Measurements from ENCODE around the gene MYO15A. TPM values are rescaled to one million over a fixed set of nuclear protein-coding genes. Genes with fewer than 3 reads are reported as not detected.

The MYO15A gene
- total and polyA plus RNA-seq, 2 donors (not counting 1 experiment from before 2014, with no cell fraction given), result 2.5 to 3.1 TPM

GRCh38 chr17:18166894-18167293 lies 58.3 kb downstream of the MYO15A start:
- ChIA-PET POLR2A (no interaction called here), CTCF (no interaction called here)
- H3K4me3 Mint-ChIP-seq, result no peak overlapping the region
- no peak overlapping the region for H3K4me2 ChIP-seq (replicated peaks; ENCODE audit: low read depth, low read length, poor library complexity, severe bottlenecking)
- H3K4me3 ChIP-seq (ENCODE audit: control extremely low read depth in 1 of 5, extremely low read depth in 1 of 5, insufficient read depth in 1 of 5, low read depth in 2 of 5, low read length in 4 of 5), result no peak overlapping the region
- H3K9ac ChIP-seq (ENCODE audit: low read length), result no peak overlapping the region
- no peaks in the 10 kb centered on the region for H3K27me3 Mint-ChIP-seq
- no peaks in the 10 kb centered on the region for H3K36me3 ChIP-seq (replicated peaks in 1 of 2; ENCODE audit: control extremely low read depth in 1 of 2, control insufficient read depth in 1 of 2, extremely low read depth in 1 of 2, insufficient read depth in 2 of 2, low read length in 1 of 2)
- intact Hi-C loops (cut with micrococcal nuclease), result no loop called here
- no peaks in the 10 kb centered on the region for H4K20me1 ChIP-seq (ENCODE audit: control insufficient read depth, insufficient read depth, low read length, poor library complexity, severe bottlenecking)
- H2AFZ ChIP-seq (ENCODE audit: insufficient read depth, low read depth, low read length, poor library complexity, severe bottlenecking), result no peak overlapping the region
- no peaks in the 10 kb centered on the region for H3K4me1 Mint-ChIP-seq
- peaks cover 0 to 8% (median 0%) of the 10 kb centered on the region in 3 donors for H3K9me3 ChIP-seq (ENCODE audit: control extremely low read depth in 1 of 3, control insufficient read depth in 2 of 3, insufficient read depth in 1 of 3, low read length in 2 of 3)
- WGBS (ENCODE audit: insufficient coverage), result 86% methylated on average over 5 of the region's 5 CpGs
- H3K27ac ChIP-seq (ENCODE audit: low read length in 2 of 2), result no peak overlapping the region
- no peak for TF ChIP-seq EZH2 (IDR thresholded peaks at IDR 0.05; ENCODE audit: borderline replicate concordance, insufficient read depth, low read depth, low read length, poor library complexity, severe bottlenecking)
- TF ChIP-seq, protein P1, sequence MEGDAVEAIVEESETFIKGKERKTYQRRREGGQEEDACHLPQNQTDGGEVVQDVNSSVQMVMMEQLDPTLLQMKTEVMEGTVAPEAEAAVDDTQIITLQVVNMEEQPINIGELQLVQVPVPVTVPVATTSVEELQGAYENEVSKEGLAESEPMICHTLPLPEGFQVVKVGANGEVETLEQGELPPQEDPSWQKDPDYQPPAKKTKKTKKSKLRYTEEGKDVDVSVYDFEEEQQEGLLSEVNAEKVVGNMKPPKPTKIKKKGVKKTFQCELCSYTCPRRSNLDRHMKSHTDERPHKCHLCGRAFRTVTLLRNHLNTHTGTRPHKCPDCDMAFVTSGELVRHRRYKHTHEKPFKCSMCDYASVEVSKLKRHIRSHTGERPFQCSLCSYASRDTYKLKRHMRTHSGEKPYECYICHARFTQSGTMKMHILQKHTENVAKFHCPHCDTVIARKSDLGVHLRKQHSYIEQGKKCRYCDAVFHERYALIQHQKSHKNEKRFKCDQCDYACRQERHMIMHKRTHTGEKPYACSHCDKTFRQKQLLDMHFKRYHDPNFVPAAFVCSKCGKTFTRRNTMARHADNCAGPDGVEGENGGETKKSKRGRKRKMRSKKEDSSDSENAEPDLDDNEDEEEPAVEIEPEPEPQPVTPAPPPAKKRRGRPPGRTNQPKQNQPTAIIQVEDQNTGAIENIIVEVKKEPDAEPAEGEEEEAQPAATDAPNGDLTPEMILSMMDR (IDR thresholded peaks at IDR 0.05), result no peak
- H3K79me2 ChIP-seq (ENCODE audit: control insufficient read depth, insufficient read depth, low read length), result no peaks in the 10 kb centered on the region
- H3K9me3 Mint-ChIP-seq (ENCODE audit: insufficient read depth), result no peaks in the 10 kb centered on the region
- H3K27ac Mint-ChIP-seq, result no peak overlapping the region
- ATAC-seq (ENCODE audit: low read depth) (no peak), DNase-seq (no peak)
- no peaks in the 10 kb centered on the region for H3K4me1 ChIP-seq (ENCODE audit: control insufficient read depth in 2 of 2, insufficient read depth in 2 of 2, low read length in 2 of 2)
- no peaks in the 10 kb centered on the region for H3K27me3 ChIP-seq (replicated peaks in 1 of 4; ENCODE audit: control extremely low read depth in 1 of 4, control insufficient read depth in 3 of 4, insufficient read depth in 4 of 4, low read length in 3 of 4)

- Mint-ChIP-seq H3K9me3 (ENCODE audit: insufficient read depth) (no peaks in the 10 kb centered on the region), H3K4me1 (no peaks in the 10 kb centered on the region), H3K27ac (no peak overlapping the region), H3K4me3 (no peak overlapping the region), H3K27me3 (no peaks in the 10 kb centered on the region)
- intact Hi-C loops (cut with micrococcal nuclease), result no loop called here
- no peak for ATAC-seq (ENCODE audit: low read depth)
- TF ChIP-seq EZH2 (IDR thresholded peaks at IDR 0.05; ENCODE audit: borderline replicate concordance, insufficient read depth, low read depth, low read length, poor library complexity, severe bottlenecking), result no peak
- TF ChIP-seq, protein P1 (IDR thresholded peaks at IDR 0.05), result no peak
- ChIA-PET POLR2A (no interaction called here), CTCF (interaction anchor here (0.8 kb wide), 1 partner anchor 23 kb away, joined by 3 read pairs; no protein-coding TSS in a partner anchor)
- Histone ChIP-seq H3K79me2 (ENCODE audit: control insufficient read depth, insufficient read depth, low read length) (no peaks in the 10 kb centered on the region), H3K4me1 (ENCODE audit: control insufficient read depth in 2 of 2, insufficient read depth in 2 of 2, low read length in 2 of 2) (no peaks in the 10 kb centered on the region), H3K4me2 (replicated peaks; ENCODE audit: low read depth, low read length, poor library complexity, severe bottlenecking) (no peak overlapping the region), H3K9ac (ENCODE audit: low read length) (no peak overlapping the region), H3K9me3 (ENCODE audit: control extremely low read depth in 1 of 3, control insufficient read depth in 2 of 3, insufficient read depth in 1 of 3, low read length in 2 of 3) (peaks cover 0 to 8% (median 0%) of the 10 kb centered on the region in 3 donors), H3K27ac (ENCODE audit: low read length in 2 of 2) (no peak overlapping the region), H3K27me3 (replicated peaks in 1 of 4; ENCODE audit: control extremely low read depth in 1 of 4, control insufficient read depth in 3 of 4, insufficient read depth in 4 of 4, low read length in 3 of 4) (no peaks in the 10 kb centered on the region), H2AFZ (ENCODE audit: insufficient read depth, low read depth, low read length, poor library complexity, severe bottlenecking) (no peak overlapping the region), H3K4me3 (ENCODE audit: control extremely low read depth in 1 of 5, extremely low read depth in 1 of 5, insufficient read depth in 1 of 5, low read depth in 2 of 5, low read length in 4 of 5) (no peak overlapping the region), H3K36me3 (replicated peaks in 1 of 2; ENCODE audit: control extremely low read depth in 1 of 2, control insufficient read depth in 1 of 2, extremely low read depth in 1 of 2, insufficient read depth in 2 of 2, low read length in 1 of 2) (no peaks in the 10 kb centered on the region), H4K20me1 (ENCODE audit: control insufficient read depth, insufficient read depth, low read length, poor library complexity, severe bottlenecking) (no peaks in the 10 kb centered on the region)
- DNase-seq, result no peak
- WGBS (ENCODE audit: insufficient coverage), result 93% methylated on average over 10 of the region's 10 CpGs
These were observed 58.9 kb downstream of the MYO15A start for GRCh38 chr17:18167421-18167820.

Measured in B cell (primary cell).